ENCODE results near the gene IL9.

IL9 gene

DNA sequence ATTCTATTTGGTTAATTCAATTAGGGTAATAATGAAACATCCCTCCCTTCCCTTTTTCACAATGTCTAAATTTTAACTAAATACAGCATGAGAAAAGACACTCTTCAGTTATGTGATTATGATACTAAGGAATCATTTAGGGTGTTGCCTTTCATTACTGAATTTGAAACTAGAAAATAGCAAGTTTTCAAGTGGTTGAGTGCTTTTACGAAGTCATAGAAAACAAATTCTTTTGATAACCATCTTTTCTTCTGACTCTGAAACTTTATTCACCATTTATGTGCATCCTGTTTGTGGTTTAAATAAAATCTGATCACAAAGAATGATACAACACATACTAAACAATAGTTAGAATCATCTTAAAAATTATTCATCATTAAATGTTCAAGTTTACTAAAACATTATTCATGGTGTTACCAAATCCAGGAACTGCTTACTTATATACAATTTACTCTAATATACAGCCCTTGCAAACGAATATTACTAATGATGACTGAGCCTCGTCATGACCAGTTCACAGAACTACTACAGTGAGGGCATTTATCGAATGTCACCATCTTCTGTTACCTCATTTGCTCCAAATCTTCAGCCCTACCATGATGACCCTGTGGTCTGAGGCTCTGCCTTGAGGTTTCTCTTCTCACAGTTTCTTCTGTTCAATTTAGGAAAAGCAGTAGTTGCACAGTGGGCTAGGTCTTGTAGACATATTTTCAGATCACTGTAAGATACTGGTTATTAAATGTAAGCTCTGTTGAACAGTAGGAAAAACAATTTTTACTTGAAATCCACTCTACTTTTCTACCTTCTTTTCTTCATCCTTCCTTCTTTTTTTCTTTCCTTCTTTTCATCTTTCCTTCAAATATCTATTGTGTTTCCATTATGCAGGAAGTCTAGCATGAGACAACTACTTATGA, 18.3 kb upstream of the IL9 start:
- DNase-seq = no peak
- Mint-ChIP-seq H3K4me1 (ENCODE audit: low read depth) (peaks cover 23% of the 10 kb centered on the region), H3K4me3 (no peak overlapping the region), H3K9me3 (no peaks in the 10 kb centered on the region), H3K27ac (peak overlapping the region; percentile 80), H3K36me3 (ENCODE audit: low read depth) (no peaks in the 10 kb centered on the region), H3K27me3 (peaks cover 78% of the 10 kb centered on the region)

DNA sequence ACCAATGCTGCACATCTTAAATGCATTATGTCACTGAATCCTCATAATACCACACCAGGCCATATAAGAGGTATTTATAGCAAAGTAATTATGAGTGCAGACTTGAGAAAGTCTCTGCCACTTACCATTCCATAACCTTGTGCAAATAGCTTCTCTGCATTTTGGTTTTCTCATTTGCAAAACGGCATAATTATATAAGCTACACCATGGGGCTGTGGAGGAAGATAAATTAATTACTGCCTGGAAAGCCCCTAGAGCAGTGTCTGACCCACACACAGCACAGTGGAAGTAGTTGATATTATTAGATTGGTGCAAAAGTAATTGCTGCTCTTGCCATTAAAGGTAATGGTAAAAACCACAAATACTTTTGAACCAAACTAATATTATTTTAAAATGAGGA, 9.5 kb upstream of the IL9 start:
- no peak overlapping the region for H3K27ac Mint-ChIP-seq
- no peak overlapping the region for H3K4me3 Mint-ChIP-seq
- no peaks in the 10 kb centered on the region for H3K9me3 Mint-ChIP-seq
- no peak for DNase-seq
- H3K36me3 Mint-ChIP-seq (ENCODE audit: low read depth) = no peaks in the 10 kb centered on the region
- no peaks in the 10 kb centered on the region for H3K4me1 Mint-ChIP-seq (ENCODE audit: low read depth)
- H3K27me3 Mint-ChIP-seq = peaks cover 59% of the 10 kb centered on the region

DNA sequence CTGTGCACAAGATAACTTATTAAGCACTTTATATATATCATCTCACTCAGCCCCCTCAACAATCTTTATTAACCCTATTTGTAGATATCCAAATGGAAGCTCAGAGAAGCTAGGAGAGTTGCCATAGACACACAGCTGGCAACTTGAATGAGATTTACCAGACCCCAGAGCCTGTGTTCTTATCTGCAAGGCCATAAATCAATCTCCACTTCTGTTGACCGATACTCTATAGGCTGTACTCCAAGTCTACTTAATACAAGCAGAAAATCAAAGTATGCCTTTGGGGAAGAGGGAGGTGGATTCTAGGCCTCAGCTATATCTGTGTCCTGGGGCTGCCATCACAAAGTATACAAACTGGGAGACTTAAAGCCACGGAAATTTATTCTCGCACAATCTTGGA, 6.0 kb upstream of the IL9 start:
- no peaks in the 10 kb centered on the region for H3K4me1 Mint-ChIP-seq (ENCODE audit: low read depth)

DNA sequence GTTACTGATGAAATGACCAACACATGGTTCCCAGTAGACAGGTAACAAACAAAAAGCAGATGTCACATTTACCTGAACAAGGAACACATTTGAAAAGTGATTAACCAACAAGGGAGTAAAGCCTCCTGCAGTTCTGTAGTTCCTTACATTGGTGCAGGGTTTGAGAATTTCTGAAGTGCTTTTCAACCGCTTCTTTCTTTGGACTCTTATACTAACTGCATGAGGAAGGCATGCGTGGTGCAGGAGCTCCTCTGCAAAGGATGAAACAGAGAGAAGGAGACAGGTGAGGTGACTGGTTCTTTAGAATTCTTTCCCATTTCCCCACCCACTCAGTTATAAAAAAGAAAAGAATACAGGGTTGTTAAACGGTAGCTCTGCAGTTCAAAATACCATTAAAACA, 4.6 kb upstream of the IL9 start:
- Mint-ChIP-seq H3K4me3 (no peak overlapping the region), H3K4me1 (ENCODE audit: low read depth) (peaks cover 10% of the 10 kb centered on the region), H3K36me3 (ENCODE audit: low read depth) (no peaks in the 10 kb centered on the region), H3K9me3 (no peaks in the 10 kb centered on the region), H3K27me3 (peaks cover 71% of the 10 kb centered on the region), H3K27ac (no peak overlapping the region)
- DNase-seq = no peak

More for the DNA sequence above, 6.0 kb upstream of the IL9 start:
- Mint-ChIP-seq H3K36me3 (ENCODE audit: low read depth) (no peaks in the 10 kb centered on the region), H3K27ac (no peak overlapping the region), H3K27me3 (peaks cover 61% of the 10 kb centered on the region), H3K9me3 (no peaks in the 10 kb centered on the region), H3K4me3 (no peak overlapping the region)
- no peak for DNase-seq

DNA sequence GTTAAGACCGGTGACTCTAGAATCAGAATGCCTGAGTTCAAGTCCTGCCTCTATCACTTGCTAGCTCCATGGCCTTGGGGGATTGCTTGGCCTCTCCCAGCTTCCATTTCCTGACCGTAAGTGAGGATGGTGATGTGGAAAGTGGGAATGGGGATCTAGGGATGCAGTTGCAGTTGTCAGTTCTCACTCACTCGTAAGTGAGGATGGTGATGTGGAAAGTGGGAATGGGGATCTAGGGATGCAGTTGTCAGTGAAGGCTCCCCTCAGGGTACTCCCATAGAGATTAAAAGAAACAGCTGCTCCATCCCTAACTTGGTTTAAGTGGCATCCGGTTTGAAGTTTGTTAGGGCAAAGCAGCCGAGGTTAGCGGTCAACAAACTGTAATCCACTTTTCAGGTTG, 3.0 kb upstream of the IL9 start:
- no peaks in the 10 kb centered on the region for H3K36me3 Mint-ChIP-seq (ENCODE audit: low read depth)
- peaks cover 10% of the 10 kb centered on the region for H3K4me1 Mint-ChIP-seq (ENCODE audit: low read depth)
- H3K4me3 Mint-ChIP-seq = no peak overlapping the region
- no peak for DNase-seq
- no peak overlapping the region for H3K27ac Mint-ChIP-seq
- no peaks in the 10 kb centered on the region for H3K9me3 Mint-ChIP-seq
- H3K27me3 Mint-ChIP-seq = peaks cover 69% of the 10 kb centered on the region

DNA sequence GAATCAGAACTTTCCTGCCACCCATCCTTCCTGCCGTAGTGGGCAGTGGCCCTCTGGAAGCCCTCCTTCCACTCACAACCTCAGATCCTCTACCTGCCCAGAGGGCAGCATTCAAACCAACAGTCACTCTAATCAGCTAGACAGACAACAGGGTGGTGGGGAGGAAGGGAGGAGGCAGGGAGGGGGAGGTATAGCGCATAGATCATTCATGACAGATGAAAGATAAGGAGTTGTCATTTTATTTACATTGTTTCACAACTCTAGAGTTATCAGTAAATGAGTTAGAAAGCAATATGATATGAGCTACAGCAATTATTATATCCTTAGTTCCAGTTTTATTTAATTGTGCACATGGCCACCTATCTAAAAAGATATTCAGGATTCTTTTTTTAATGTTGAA, 852 bp downstream of the IL9 start:
- Mint-ChIP-seq H3K9me3 (no peaks in the 10 kb centered on the region), H3K27me3 (peaks cover 61% of the 10 kb centered on the region)

DNA sequence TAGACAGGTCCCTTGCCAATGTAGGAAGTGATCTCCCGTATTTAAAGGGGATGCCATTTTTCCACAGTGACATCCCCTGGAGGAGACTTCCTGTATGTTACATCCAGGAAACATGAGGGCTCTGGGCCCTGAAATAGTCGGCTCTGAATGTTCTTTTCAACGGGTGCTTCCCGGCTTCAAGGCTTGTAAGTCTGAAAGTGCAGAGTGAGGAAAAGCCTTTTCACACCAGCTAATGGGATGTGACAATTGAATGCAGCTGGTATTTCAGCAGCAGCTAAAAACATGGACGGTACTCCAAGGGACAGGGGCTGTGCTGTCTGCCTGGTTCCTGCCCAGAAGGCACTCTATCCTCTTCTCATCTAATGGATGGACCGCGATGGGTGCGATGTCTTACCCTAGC, 1.4 kb downstream of the IL9 start:
- Mint-ChIP-seq H3K27ac (no peak overlapping the region), H3K4me1 (ENCODE audit: low read depth) (peaks cover 25% of the 10 kb centered on the region), H3K27me3 (peaks cover 59% of the 10 kb centered on the region), H3K4me3 (peak overlapping the region; percentile 10), H3K36me3 (ENCODE audit: low read depth) (no peaks in the 10 kb centered on the region), H3K9me3 (no peaks in the 10 kb centered on the region)
- DNase-seq = no peak

More for the DNA sequence above, 852 bp downstream of the IL9 start:
- DNase-seq = no peak
- H3K27ac Mint-ChIP-seq = no peak overlapping the region
- peaks cover 25% of the 10 kb centered on the region for H3K4me1 Mint-ChIP-seq (ENCODE audit: low read depth)
- H3K36me3 Mint-ChIP-seq (ENCODE audit: low read depth) = no peaks in the 10 kb centered on the region
- H3K4me3 Mint-ChIP-seq = peak overlapping the region; percentile 10

DNA sequence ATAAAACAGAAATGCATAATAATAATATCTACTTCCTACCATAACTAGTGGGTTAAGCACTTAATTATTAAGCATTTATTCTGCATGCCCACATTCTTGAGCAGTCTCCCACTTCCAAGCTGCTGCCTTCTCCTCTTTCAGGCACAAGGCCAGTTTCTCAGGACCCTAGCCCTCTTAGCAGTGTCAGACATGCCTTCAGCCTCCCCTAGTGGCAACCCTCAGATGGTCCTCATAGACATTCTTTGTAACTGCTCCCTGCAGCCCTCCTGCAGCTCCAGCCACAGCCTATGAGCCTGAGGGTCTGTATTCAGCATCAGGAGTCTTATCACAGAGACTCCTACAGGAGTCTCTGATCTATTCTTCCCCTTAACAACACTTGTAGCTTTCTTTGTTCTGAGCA, 3.9 kb downstream of the IL9 start:
- Mint-ChIP-seq H3K36me3 (ENCODE audit: low read depth) (no peaks in the 10 kb centered on the region), H3K4me1 (ENCODE audit: low read depth) (peaks cover 34% of the 10 kb centered on the region), H3K27ac (no peak overlapping the region), H3K27me3 (peaks cover 49% of the 10 kb centered on the region), H3K4me3 (no peak overlapping the region), H3K9me3 (no peaks in the 10 kb centered on the region)
- no peak for DNase-seq

DNA sequence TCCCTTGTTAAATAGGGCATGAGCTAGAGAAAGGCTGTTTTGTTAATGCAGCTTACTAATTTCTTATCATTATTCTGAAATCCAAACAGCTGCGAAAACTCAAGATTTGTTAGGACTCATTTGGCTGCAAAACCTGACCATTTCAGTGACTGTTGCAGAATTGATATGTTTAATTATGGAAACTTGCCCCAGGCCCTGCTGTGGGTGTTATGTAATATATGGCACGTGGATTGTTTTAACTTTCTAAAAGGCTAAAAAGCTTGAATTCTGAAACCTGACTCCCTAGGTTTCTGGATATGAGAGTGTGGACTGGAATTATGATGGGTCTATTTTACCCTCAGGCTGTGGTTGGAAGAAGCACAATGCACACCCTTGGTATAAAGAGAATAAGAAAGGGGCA, 4.4 kb downstream of the IL9 start:
- no peaks in the 10 kb centered on the region for H3K9me3 Mint-ChIP-seq
- H3K27ac Mint-ChIP-seq = no peak overlapping the region

DNA sequence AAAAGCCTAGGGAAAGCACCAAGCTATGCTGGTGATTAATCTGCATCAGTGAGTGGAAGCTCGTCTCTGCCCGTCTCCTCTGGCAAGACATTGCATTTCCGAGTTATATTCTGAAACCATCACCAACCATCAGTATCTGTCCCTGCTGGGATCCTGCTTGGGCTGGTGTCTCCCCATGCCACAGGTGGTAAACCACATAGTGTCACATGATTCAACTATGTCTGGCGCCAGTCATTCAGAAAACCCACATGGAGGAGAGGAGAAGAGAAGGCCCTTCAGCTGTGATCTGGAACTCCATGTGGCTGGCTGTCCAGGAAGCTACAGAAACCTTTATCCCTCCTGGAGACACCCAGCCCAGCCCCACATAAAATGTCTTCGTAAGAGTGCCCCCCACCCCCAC, 4.8 kb downstream of the IL9 start:
- Mint-ChIP-seq H3K9me3 (no peaks in the 10 kb centered on the region), H3K4me1 (ENCODE audit: low read depth) (peaks cover 30% of the 10 kb centered on the region), H3K4me3 (no peak overlapping the region), H3K27ac (peak overlapping the region; percentile 70), H3K27me3 (peaks cover 46% of the 10 kb centered on the region), H3K36me3 (ENCODE audit: low read depth) (no peaks in the 10 kb centered on the region)
- peak; percentile 32 for DNase-seq

More for the DNA sequence above, 4.4 kb downstream of the IL9 start:
- H3K36me3 Mint-ChIP-seq (ENCODE audit: low read depth) = no peaks in the 10 kb centered on the region
- H3K27me3 Mint-ChIP-seq = peaks cover 49% of the 10 kb centered on the region
- H3K4me3 Mint-ChIP-seq = no peak overlapping the region
- H3K4me1 Mint-ChIP-seq (ENCODE audit: low read depth) = peaks cover 34% of the 10 kb centered on the region
- DNase-seq = no peak

DNA sequence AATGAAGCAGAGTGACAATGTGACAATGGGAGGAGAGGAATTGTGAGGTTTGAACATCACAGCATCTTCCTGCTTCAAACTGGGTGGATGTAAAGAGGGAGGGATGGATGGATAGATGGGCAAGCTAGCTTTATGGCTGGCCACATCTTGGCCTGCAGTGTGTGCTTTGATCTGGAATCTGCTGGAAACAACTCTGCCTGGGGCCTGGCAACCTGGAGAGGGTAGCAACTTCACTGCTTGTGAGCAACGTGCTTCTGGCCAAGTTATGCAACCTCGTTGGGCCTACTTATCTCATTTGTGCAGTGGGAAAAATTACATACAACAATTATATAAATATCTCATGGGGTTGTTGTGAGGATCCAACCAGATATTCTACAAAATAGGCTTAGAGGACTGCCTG, 5.3 kb downstream of the IL9 start:
- Mint-ChIP-seq H3K27ac (no peak overlapping the region), H3K27me3 (peaks cover 45% of the 10 kb centered on the region), H3K4me1 (ENCODE audit: low read depth) (peaks cover 24% of the 10 kb centered on the region), H3K36me3 (ENCODE audit: low read depth) (no peaks in the 10 kb centered on the region), H3K4me3 (no peak overlapping the region), H3K9me3 (no peaks in the 10 kb centered on the region)
- DNase-seq = no peak

DNA sequence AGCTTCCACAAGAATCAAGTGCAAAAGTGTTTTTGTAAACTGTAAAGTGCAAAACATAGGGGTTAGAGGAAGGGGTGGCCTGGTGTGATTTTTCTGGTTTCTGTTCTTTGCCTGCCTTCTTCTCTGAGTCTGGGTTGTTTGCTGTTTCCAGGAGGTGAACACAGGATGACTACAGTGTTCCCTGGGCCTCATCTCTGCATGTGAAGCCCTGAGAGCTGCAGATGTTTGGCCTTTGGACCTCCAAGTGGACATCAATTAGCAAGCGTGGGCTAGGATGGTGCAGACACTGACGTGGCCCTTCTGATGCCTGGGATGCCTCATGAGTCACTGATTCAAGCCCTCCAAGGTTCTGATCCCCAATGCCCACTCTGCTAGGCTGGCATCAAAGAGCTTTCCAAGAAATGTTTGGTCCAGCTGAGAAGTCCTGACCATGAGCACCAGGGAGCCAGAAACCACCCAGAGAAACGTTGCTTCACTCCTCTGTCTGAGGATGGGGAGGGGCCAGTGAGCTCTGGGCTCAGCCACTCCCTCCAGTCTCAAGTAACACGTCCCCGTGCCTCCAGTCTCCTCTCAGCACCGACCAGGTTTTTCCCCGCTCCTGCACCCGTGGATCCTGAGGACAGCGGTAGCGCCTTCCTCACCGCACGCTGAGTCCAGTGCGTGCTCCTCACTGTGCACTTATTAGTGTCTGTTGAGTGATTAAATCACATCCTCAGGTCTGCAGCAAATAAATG, 7.6 kb downstream of the IL9 start:
- Mint-ChIP-seq H3K4me3 (no peak overlapping the region), H3K9me3 (no peaks in the 10 kb centered on the region), H3K4me1 (ENCODE audit: low read depth) (peaks cover 24% of the 10 kb centered on the region), H3K27me3 (peaks cover 41% of the 10 kb centered on the region), H3K27ac (no peak overlapping the region), H3K36me3 (ENCODE audit: low read depth) (no peaks in the 10 kb centered on the region)
- no peak for DNase-seq

DNA sequence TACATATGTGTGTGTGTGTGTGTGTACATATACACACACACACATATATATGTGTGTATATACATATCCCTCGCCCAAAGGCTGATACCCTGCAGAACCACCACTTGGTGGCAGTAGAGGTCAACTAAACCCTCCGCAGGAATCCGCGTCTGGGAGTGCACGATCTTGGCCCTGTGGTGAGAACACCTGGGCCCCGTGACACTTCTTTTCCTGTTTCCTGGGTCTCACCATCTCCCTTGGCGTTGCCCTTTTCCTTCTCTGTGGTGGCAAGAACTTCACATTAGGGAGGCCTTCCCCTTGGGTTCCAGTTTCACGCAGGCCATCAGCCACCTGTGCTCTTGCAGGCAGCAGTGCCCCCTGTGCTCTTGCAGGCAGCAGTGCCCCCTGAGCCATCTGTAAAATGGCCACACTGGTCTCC, 8.2 kb downstream of the IL9 start:
- H3K27me3 Mint-ChIP-seq = peaks cover 45% of the 10 kb centered on the region
- peak; percentile 69 for DNase-seq
- H3K4me1 Mint-ChIP-seq (ENCODE audit: low read depth) = peaks cover 24% of the 10 kb centered on the region
- H3K27ac Mint-ChIP-seq = no peak overlapping the region
- H3K36me3 Mint-ChIP-seq (ENCODE audit: low read depth) = no peaks in the 10 kb centered on the region
- H3K9me3 Mint-ChIP-seq = no peaks in the 10 kb centered on the region
- no peak overlapping the region for H3K4me3 Mint-ChIP-seq

DNA sequence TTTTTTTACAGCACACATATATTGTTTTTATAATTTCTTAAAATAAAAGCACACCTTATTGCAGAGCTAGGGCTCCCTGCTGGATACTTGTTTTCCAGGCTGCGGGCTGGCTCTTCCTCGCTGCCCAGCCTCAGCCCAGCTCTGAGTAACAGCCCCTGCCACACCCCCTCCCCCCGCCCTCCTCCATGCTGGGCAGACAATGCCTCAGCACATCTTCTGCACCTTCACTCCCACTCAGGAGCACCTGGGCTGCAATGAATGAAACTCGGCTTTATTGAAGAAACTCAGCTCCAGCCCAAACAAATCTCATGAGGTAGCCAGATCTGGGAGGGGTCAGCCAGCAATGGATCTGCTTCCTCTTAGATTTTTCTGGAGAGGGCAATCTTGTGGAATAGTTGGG, 9.5 kb downstream of the IL9 start:
- Mint-ChIP-seq H3K4me3 (no peak overlapping the region), H3K27ac (no peak overlapping the region), H3K4me1 (ENCODE audit: low read depth) (peaks cover 18% of the 10 kb centered on the region), H3K36me3 (ENCODE audit: low read depth) (no peaks in the 10 kb centered on the region), H3K9me3 (no peaks in the 10 kb centered on the region), H3K27me3 (peaks cover 50% of the 10 kb centered on the region)
- no peak for DNase-seq

DNA sequence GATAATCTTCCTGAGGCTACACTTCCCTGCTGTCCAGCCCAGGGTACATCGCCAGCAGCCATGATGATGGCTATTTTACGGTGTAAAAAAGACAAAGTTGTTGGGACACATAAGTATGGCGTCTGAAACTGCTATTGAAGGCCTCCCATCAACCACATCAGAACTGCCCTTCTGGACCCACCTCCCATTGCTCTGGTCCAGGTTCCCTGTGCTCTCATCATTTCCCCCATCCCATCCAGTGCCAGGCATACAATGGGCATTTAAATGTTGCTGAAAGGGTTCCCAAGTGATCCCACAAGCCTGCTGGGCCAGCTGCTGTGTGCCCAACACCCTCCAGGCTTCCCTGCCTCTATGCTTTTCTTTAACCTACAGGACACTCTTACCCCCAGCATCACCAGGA, 10.6 kb downstream of the IL9 start:
- H3K4me3 Mint-ChIP-seq = no peak overlapping the region
- H3K36me3 Mint-ChIP-seq (ENCODE audit: low read depth) = no peaks in the 10 kb centered on the region
- peaks cover 61% of the 10 kb centered on the region for H3K27me3 Mint-ChIP-seq
- H3K27ac Mint-ChIP-seq = no peak overlapping the region
- H3K4me1 Mint-ChIP-seq (ENCODE audit: low read depth) = peaks cover 9% of the 10 kb centered on the region
- DNase-seq = no peak
- H3K9me3 Mint-ChIP-seq = no peaks in the 10 kb centered on the region

Data from activated T-cell treated with anti-CD3 and anti-CD28 coated beads, Interleukin-2, amount 50 U/mL, for 24 hours (primary cell).